ENCODE results near the gene RSPRY1.
"Not testable (repeated sequence)": the region's sequence is repeated elsewhere in the genome, so short reads cannot be mapped to it uniquely, and the experiment has no call there.

DNA sequence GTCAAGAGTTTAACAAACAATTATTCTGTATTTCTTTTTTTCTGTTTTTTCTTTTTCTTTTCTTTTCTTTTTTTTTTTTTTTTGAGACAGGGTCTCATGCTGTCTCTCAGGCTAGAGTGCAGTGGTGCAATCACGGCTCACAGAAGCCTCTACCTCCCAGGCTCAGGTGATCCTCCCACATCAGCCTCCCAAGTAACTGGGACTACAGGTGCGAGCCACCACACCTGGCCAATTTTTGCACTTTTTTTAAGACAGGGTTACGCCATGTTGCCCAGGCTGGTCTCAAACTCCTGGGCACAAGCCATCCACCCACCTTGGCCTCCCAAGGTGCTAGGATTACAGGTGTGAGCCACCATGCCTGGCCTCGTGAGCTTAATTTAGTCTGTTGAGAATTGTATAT lies 3.4 kb downstream of the RSPRY1 start:
- TF ChIP-seq POLR2AphosphoS5, POLR2A, TAF1 (IDR thresholded peaks at IDR 0.05; ENCODE audit: low read depth, low read length): not testable (repeated sequence)

Measured in GM12891 (cell line).